Fibroblast of pulmonary artery (primary cell): ENCODE results near the gene CNTN2.

ENCODE experiments used
- DNase-seq: peaks from one replicate; pipeline ENCODE4 v3.0.0-alpha.2; 2010; ENCODE audit warnings: low read depth
- H3K4me3 ChIP-seq: replicated peaks from 2 replicates; pipeline ENCODE4 v1.5.1; 2011; ENCODE audit warnings: low read depth, mild to moderate bottlenecking, control low read depth, low read length, moderate library complexity
- TF ChIP-seq, protein P1 (sequence below): IDR thresholded peaks from 2 replicates; pipeline ENCODE4 v1.5.1; 2011; ENCODE audit warnings: mild to moderate bottlenecking, control low read depth, low read length, inconsistent platforms; ENCODE audit errors: missing control alignments

CNTN2 gene

GRCh38 chr1:205018381-205018780, 24.6 kb upstream of the CNTN2 start:
- TF ChIP-seq, protein P1, sequence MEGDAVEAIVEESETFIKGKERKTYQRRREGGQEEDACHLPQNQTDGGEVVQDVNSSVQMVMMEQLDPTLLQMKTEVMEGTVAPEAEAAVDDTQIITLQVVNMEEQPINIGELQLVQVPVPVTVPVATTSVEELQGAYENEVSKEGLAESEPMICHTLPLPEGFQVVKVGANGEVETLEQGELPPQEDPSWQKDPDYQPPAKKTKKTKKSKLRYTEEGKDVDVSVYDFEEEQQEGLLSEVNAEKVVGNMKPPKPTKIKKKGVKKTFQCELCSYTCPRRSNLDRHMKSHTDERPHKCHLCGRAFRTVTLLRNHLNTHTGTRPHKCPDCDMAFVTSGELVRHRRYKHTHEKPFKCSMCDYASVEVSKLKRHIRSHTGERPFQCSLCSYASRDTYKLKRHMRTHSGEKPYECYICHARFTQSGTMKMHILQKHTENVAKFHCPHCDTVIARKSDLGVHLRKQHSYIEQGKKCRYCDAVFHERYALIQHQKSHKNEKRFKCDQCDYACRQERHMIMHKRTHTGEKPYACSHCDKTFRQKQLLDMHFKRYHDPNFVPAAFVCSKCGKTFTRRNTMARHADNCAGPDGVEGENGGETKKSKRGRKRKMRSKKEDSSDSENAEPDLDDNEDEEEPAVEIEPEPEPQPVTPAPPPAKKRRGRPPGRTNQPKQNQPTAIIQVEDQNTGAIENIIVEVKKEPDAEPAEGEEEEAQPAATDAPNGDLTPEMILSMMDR = no peak
- DNase-seq = no peak
- no peak overlapping the region for H3K4me3 ChIP-seq

- H3K4me3 ChIP-seq = no peak overlapping the region
- DNase-seq = no peak
- TF ChIP-seq, protein P1 = no peak
Observed at GRCh38 chr1:205020466-205020865, 22.5 kb upstream of the CNTN2 start.

GRCh38 chr1:205024679-205025078, 18.3 kb upstream of the CNTN2 start:
- no peak for DNase-seq
- TF ChIP-seq, protein P1 = no peak
- no peak overlapping the region for H3K4me3 ChIP-seq

GRCh38 chr1:205025239-205025638, 17.8 kb upstream of the CNTN2 start:
- no peak for DNase-seq
- H3K4me3 ChIP-seq = no peak overlapping the region
- TF ChIP-seq, protein P1 = no peak

DNA sequence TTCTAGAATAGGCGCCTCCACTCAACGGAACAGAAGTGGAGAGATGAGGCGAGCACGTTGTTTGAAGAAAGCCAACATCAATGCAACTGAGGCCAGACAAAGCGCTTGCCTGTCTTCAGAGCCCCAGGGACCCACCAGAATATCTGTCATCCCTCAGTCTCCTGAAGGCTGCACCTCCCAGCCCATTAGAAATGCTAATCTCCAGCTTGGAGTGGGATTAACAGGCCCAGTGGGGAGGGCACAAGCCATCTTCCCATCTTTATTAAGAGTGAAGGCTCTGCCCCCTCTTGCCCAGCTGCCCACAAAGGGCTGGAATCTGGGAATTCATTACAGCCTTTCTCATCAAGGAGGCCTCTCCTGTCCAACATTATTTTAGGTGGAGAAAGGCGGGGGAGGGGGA, 16.8 kb upstream of the CNTN2 start:
- H3K4me3 ChIP-seq = no peak overlapping the region
- DNase-seq = no peak
- TF ChIP-seq, protein P1 = no peak

DNA sequence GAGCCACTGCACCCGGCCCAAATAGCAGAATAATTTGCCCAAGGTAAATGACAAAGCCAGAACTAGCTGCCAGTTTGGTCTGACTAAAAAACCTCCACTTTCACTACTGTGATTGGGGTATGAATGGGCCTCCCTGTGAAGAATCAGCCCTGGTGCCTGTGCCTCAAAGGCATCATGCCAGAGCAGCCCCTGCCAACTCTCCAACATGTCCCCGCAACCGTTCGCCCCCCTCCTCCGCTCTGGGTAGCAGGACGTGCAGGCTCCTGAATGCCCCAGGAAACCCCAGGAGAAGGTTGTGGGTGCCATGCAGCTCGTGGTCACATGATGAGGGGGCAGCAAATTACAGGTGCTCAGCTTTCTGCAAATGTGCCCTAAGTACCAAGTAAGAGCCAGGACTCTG, 14.6 kb upstream of the CNTN2 start:
- no peak for DNase-seq
- H3K4me3 ChIP-seq = no peak overlapping the region
- TF ChIP-seq, protein P1 = no peak

DNA sequence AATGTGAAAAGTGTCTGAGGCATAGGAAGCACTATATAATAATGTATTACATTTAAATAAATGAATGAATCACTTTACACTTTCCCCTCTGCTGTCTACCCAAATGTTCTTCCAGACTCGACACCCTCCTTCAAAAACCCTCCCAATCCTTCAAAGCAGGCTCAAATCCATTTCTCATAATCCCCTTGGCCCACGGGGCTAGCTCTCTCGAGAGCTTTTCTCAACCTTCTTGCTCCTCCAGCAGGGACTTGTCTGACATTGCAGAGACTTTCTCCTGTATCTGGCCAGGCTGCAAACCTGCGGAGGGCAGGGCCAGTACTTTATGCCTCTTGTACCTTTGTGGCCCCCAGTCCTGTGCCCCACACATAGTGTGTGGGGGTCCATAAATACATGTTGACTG, 14.1 kb upstream of the CNTN2 start:
- no peak overlapping the region for H3K4me3 ChIP-seq
- TF ChIP-seq, protein P1 = no peak
- DNase-seq = no peak
